ENCODE results near the gene TSNAXIP1. TPM values are rescaled to one million over a fixed set of nuclear protein-coding genes. Genes with fewer than 3 reads are reported as not detected.

The TSNAXIP1 gene
- total and polyA plus RNA-seq, 9 of the 15 experiments (the other 6 are each of a cell fraction or from before 2014, with no cell fraction given), result 0.03 to 0.24 (median 0.11) TPM; not detected in 4

- TF ChIP-seq, protein P1, sequence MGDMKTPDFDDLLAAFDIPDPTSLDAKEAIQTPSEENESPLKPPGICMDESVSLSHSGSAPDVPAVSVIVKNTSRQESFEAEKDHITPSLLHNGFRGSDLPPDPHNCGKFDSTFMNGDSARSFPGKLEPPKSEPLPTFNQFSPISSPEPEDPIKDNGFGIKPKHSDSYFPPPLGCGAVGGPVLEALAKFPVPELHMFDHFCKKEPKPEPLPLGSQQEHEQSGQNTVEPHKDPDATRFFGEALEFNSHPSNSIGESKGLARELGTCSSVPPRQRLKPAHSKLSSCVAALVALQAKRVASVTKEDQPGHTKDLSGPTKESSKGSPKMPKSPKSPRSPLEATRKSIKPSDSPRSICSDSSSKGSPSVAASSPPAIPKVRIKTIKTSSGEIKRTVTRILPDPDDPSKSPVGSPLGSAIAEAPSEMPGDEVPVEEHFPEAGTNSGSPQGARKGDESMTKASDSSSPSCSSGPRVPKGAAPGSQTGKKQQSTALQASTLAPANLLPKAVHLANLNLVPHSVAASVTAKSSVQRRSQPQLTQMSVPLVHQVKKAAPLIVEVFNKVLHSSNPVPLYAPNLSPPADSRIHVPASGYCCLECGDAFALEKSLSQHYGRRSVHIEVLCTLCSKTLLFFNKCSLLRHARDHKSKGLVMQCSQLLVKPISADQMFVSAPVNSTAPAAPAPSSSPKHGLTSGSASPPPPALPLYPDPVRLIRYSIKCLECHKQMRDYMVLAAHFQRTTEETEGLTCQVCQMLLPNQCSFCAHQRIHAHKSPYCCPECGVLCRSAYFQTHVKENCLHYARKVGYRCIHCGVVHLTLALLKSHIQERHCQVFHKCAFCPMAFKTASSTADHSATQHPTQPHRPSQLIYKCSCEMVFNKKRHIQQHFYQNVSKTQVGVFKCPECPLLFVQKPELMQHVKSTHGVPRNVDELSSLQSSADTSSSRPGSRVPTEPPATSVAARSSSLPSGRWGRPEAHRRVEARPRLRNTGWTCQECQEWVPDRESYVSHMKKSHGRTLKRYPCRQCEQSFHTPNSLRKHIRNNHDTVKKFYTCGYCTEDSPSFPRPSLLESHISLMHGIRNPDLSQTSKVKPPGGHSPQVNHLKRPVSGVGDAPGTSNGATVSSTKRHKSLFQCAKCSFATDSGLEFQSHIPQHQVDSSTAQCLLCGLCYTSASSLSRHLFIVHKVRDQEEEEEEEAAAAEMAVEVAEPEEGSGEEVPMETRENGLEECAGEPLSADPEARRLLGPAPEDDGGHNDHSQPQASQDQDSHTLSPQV (IDR thresholded peaks at IDR 0.05), result peak; percentile 77
- TF ChIP-seq LCOR (CRISPR knock-in tag; IDR thresholded peaks at IDR 0.05), result peak; percentile 39; the same call in 1 of the 2 replicates
- TF ChIP-seq POLR2H (tag; IDR thresholded peaks at IDR 0.05; ENCODE audit: low read depth), result no peak
- 0 out of 2 replicates have a peak, but pooled peaks have one; percentile 29 for TF ChIP-seq TCF3 (CRISPR knock-in tag; IDR thresholded peaks at IDR 0.05)
- no peak for TF ChIP-seq ETS2 (tag; IDR thresholded peaks at IDR 0.05; ENCODE audit: borderline replicate concordance, poor library complexity, severe bottlenecking)
- TF ChIP-seq, protein P2, sequence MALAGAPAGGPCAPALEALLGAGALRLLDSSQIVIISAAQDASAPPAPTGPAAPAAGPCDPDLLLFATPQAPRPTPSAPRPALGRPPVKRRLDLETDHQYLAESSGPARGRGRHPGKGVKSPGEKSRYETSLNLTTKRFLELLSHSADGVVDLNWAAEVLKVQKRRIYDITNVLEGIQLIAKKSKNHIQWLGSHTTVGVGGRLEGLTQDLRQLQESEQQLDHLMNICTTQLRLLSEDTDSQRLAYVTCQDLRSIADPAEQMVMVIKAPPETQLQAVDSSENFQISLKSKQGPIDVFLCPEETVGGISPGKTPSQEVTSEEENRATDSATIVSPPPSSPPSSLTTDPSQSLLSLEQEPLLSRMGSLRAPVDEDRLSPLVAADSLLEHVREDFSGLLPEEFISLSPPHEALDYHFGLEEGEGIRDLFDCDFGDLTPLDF (CRISPR knock-in tag; IDR thresholded peaks at IDR 0.05), result peak; percentile 92
- TF ChIP-seq ZNF354B (CRISPR knock-in tag; IDR thresholded peaks at IDR 0.05), result no peak
- TF ChIP-seq ZSCAN32 (CRISPR knock-in tag; IDR thresholded peaks at IDR 0.05), result no peak
- 0 out of 4 replicates have a peak, but pooled peaks have one; percentile 13 to 67 for TF ChIP-seq TEAD1 (CRISPR knock-in tag; IDR thresholded peaks at IDR 0.05)
- no peak for TF ChIP-seq HMGN3 (IDR thresholded peaks at IDR 0.05; ENCODE audit: borderline replicate concordance, extremely low read depth, insufficient read length, low read depth, low read length)
- peak; percentile 13; the same call in 1 of the 2 replicates for TF ChIP-seq GMEB1 (CRISPR knock-in tag; IDR thresholded peaks at IDR 0.05)
- TF ChIP-seq, protein P3, sequence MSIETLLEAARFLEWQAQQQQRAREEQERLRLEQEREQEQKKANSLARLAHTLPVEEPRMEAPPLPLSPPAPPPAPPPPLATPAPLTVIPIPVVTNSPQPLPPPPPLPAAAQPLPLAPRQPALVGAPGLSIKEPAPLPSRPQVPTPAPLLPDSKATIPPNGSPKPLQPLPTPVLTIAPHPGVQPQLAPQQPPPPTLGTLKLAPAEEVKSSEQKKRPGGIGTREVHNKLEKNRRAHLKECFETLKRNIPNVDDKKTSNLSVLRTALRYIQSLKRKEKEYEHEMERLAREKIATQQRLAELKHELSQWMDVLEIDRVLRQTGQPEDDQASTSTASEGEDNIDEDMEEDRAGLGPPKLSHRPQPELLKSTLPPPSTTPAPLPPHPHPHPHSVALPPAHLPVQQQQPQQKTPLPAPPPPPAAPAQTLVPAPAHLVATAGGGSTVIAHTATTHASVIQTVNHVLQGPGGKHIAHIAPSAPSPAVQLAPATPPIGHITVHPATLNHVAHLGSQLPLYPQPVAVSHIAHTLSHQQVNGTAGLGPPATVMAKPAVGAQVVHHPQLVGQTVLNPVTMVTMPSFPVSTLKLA (conservative IDR thresholded peaks at IDR 0.05), result peak in 1 of 2 experiments; percentile 70; a peak in 2 of 4 replicates
- peak; percentile 78; the same call in 1 of the 2 replicates for TF ChIP-seq ATF7 (IDR thresholded peaks at IDR 0.05)
- TF ChIP-seq SIN3A (IDR thresholded peaks at IDR 0.05; ENCODE audit: borderline replicate concordance in 2 of 2, control insufficient read depth in 1 of 2, low read depth in 2 of 2, low read length in 2 of 2), result peak; percentile 22 to 71; a peak in 1 of 4 replicates
- no peak for TF ChIP-seq FUS (optimal IDR thresholded peaks at IDR 0.05; ENCODE audit: low read depth, low read length)
- TF ChIP-seq, protein P4, sequence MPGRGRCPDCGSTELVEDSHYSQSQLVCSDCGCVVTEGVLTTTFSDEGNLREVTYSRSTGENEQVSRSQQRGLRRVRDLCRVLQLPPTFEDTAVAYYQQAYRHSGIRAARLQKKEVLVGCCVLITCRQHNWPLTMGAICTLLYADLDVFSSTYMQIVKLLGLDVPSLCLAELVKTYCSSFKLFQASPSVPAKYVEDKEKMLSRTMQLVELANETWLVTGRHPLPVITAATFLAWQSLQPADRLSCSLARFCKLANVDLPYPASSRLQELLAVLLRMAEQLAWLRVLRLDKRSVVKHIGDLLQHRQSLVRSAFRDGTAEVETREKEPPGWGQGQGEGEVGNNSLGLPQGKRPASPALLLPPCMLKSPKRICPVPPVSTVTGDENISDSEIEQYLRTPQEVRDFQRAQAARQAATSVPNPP (IDR thresholded peaks at IDR 0.05; ENCODE audit: borderline replicate concordance, insufficient read depth, insufficient read length), result no peak
Observed at GRCh38 chr16:67841816-67842508, 35.3 kb downstream of the TSNAXIP1 start, which contains the start of gene THAP11 (continued).

Measured in K562 (cell line).